NOMO-1 treated with DMSO at 0.1 percent for 48 hours (cell line): Measurements from ENCODE around the gene AGAP2.
"Not testable (repeated sequence)": the region's sequence is repeated elsewhere in the genome, so short reads cannot be mapped to it uniquely, and the experiment has no call there.

Experiments
- DNase-seq: peaks from one replicate; lab custom pipeline; 2025; ENCODE audit not compliant: unreplicated experiment; lab: John Stamatoyannopoulos, UW

The AGAP2 gene

DNA sequence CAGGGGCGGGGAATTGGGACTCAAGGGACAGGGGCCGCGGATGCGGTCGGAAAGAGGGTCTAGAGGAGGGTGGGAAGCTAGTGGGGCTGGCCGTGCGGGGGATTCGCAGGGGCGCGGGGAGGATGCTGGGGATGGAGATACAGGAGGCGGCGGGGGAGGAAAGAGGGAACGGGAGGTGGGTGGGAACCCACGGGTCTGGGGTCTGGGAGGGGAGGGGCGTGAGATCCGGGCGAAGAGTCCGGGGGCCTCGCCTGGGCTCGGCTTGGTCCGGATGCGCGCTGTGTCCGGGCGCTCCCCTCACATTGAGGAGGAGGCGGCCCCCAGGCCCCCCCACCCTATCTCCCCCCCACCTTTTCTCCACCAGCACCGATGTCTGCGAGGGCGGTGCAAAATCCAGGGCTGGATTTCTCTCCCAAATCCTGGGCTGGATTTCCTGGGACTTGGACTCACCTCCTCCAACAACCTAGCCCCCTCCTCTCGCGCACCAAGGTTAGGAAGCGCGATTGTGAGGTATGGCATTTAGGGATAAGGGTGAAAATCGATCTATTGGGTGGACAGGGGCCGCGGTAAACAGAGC lies at the start of gene AGAP2:
Gene AGAP2 (minus strand): TSS at position 82 of the 577 bp plus-strand sequence. CDS start 496 bp downstream, outside the sequence.
- DNase-seq: no peak

DNA sequence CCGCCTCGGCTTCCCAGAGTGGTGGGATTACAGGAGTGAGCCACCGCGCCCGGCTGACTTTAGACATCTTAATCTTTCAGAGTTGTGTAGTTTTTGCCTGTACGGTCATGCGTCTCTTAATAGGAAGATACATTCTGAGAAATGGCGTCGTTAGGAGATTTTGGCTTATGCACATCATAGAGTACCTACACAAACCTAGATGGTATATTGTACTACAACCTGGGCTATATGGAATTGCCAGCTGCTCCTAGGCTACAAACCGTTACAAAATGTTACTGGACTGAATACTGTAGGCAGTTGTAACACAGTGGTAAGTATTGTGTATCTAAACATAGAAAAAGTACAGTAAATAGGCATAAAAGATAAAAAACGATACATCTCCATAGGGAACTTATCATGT lies 45.3 kb upstream of the AGAP2 start:
- DNase-seq: no peak

GRCh38 chr12:57783466-57783801 lies 44.9 kb upstream of the AGAP2 start:
- DNase-seq: no peak

GRCh38 chr12:57782608-57783465 lies 44.3 kb upstream of the AGAP2 start, which contains the start of gene TSFM:
TSS of gene TSFM (plus strand) at chr12:57782787. CDS start at chr12:57782802, 15 bp downstream.
- peak; percentile 90 for DNase-seq

DNA sequence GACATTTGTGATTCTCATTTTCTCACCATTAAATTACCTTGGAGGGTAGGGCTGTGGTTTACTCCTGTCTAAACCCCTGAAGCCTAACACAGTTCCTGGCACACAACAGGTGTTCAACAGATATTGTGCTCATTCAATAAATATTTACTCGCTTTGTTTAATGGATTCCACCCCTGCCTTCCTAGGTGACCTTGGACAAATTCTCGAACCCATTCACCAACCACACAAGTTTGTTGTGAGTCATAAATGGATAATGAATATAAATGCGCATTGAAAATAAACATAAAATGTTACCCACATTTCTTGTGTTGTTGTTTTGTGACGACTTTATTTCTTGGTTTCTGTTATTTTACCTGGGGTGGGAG lies 43.7 kb upstream of the AGAP2 start:
- no peak for DNase-seq

DNA sequence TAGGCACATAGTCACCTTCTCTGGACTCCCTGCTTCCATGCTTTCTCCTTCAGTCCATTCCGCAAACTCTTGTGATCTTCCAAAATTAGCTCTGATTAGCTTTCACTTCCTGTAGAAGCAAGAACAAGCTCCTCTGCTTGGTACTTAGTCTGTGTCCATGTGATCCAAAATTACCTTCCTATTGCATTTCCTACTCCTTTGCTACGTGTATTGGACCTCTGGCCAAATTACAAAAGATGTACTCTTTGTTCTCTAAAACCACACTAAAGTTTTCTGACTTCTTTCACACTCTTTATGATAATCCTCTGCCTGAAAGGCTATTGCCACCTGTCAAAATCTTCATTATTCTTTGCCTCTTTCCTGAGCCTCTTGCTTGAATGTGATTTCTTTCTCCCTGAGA lies 43.3 kb upstream of the AGAP2 start:
- peak; percentile 39 for DNase-seq

- peak; percentile 65 for DNase-seq
Observed at GRCh38 chr12:57781244-57781643, 42.7 kb upstream of the AGAP2 start.

DNA sequence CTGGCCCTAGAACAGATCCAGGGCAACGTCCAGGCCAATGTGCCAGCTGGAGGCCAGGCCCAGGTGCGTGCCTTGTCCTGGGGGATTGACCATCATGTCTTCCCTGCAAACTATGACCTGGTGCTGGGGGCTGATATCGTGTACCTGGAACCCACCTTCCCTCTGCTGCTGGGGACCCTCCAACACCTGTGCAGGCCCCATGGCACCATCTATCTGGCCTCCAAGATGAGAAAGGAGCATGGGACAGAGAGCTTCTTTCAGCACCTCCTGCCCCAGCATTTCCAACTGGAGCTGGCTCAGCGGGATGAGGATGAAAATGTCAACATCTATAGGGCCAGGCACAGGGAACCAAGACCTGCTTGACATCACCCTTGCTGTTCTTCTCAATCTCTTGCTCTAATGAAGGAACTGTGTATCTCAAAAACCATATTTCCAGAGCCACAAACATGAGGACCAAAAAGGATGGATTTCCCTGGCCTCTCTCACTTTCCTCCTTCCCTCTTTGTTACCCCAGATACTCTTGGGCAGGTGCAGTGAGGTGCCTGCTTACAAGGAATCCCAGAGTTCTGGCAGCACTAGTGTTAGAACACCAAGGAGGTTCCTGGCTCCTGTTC lies 41.8 kb upstream of the AGAP2 start:
- DNase-seq: no peak

- DNase-seq: no peak
Observed at GRCh38 chr12:57779736-57780135, 41.2 kb upstream of the AGAP2 start.

DNA sequence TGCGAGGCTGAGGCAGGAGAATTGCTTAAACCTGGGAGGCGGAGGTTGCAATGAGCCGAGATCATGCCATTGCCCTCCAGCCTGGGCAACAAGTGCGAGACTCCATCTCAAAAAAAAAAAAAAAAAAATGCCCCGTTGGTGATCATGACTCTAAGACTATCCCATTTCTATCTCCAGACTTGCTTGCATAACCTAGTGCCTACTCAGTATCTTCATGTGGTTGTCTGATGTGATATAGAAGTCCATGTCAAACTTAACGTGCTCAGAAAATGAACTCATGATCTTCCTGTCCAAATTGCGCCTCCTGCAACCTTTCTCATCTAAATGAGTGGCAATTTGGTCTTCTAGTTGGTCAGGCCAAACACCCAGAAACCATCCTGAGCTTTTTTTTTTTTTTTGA lies 39.4 kb upstream of the AGAP2 start:
- DNase-seq: no peak

GRCh38 chr12:57777367-57777766 lies 38.8 kb upstream of the AGAP2 start:
- DNase-seq: no peak

DNA sequence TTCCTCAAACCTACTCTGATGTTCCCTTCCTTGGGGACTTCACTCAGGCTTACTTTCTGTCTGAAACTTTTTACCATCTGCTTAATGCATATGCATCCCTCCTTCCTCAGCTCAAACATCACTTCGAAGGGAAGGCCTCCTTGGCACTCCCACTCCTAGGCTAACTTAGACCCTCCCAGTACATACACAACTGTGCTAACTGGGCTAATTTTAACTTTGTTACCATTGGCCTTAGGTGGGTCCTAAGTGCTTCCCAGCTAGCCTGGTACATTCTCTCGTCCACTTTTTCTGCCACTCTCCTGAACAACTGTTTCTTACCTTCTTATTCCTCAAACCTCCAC lies 37.7 kb upstream of the AGAP2 start:
- no peak for DNase-seq

DNA sequence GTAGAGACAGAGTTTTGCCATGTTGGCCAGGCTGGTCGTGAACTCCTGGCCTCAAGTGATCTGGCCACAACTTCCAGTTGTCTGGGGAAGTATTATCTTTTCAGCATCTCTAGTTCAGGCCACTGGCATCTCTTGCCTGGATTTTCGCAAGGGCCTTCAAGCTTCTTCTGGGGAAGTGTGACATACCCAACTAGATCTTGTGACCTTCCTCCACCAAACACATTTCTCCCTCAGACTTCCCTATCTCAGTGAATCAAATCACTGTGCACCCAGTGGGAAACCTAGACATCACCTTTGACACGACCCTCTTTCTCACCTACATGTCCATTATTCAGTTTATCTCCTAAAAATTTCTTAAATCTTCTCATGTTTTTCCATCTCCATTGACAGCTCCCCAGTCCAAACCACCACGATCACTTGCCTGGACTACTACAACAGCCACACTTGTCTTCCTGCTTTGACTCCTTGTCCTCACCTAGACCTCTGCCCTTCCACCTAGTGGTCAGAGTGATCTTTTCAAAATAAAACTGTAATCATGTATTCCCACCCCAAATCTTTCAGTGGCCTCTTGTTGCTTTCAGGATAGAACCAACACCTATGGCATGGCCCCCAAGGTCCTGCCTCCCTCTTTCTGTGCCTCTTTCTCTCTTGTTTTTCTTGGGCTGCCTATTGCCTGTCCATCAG lies 37.2 kb upstream of the AGAP2 start:
- no peak for DNase-seq

- no peak for DNase-seq
Observed at GRCh38 chr12:57775044-57775443, 36.5 kb upstream of the AGAP2 start.

DNA sequence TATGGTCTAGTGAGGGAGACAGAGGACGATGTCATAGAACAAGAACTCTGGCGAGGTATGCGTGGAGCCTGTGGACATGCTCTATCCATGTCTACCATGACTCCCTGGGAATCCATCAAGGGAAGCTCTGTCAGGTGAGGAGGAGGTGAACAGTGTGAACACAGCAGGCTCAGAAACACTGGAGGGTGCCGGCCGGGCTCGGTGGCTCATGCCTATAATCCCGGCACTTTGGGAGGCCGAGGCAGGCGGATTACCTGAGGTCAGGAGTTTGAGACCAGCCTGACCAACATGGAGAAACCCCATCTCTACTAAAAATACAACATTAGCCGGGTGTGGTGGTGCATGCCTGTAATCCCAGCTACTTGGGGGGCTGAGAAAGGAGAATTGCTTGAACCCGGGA lies 36.1 kb upstream of the AGAP2 start:
- not testable (repeated sequence) for DNase-seq

GRCh38 chr12:57772429-57773322 lies 34.1 kb upstream of the AGAP2 start, which contains the start of gene EEF1AKMT3:
TSS of gene EEF1AKMT3 (plus strand) at chr12:57772614. CDS start at chr12:57772725, 111 bp downstream.
- peak; percentile 31 for DNase-seq

DNA sequence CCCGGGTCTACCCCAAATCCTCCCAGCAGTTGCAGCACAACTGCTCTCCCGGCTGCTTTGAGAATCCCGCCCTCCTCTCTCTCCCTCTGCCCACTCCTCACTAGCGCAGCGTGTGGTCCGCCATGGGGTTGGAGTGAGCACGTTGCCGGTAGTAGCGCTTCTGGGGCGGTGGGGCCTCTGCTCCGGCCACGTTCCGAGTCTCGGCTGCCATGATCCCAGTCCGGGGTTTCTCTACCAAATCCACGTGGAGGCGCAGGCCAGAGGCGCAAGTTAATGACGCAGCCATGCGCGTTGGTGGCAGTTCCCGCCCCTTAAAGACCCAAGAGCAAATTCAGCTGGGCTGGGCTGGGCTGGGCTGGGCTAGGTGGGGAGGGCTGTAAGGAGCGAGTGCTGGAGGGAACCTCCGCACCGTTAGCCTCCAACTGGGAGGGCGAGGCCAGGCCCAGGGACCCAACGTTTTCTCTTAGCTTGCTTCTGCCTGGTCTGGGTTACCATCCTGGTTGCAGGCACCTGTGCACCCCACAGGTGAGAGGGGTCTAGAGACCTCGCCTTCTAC lies 33.4 kb upstream of the AGAP2 start, which contains the start of gene METTL1:
Gene METTL1 (minus strand): TSS at position 233 of the 556 bp plus-strand sequence. CDS start 22 bp downstream, at position 211.
- peak; percentile 91 for DNase-seq

- peak; percentile 92 for DNase-seq
Observed at GRCh38 chr12:57771236-57771872, 32.8 kb upstream of the AGAP2 start.

- no peak for DNase-seq
Observed at GRCh38 chr12:57770734-57771133, 32.2 kb upstream of the AGAP2 start.

- DNase-seq: no peak
Observed at GRCh38 chr12:57769594-57769993, 31.1 kb upstream of the AGAP2 start.
